Thyroid gland (tissue), 4 donors: ENCODE data around the gene UBA3.

Source experiments
- CTCF ChIP-seq, 6 experiments: fragments of 200-600 bp in 3 of 6; fragments of 450-650 bp in 3 of 6; sonication (generic) in 3 of 6; IDR thresholded peaks; one replicate each; pipeline ENCODE4 v1.5.1; 2016 to 2019; ENCODE audit warnings: antibody characterized with exemption in 6 of 6, mild to moderate bottlenecking in 2 of 6, inconsistent platforms in 1 of 6, moderate library complexity in 1 of 6
- POLR2A ChIP-seq, 2 donors: fragments of 450-650 bp; IDR thresholded peaks; one replicate each; pipeline ENCODE4 v1.6.1; 2017; ENCODE audit warnings: antibody characterized with exemption in 2 of 2, mild to moderate bottlenecking in 2 of 2, moderate library complexity in 1 of 2

- no peak for TF ChIP-seq POLR2A (IDR thresholded peaks at IDR 0.05)
- TF ChIP-seq CTCF (IDR thresholded peaks at IDR 0.05): no peak
Observed at GRCh38 chr3:69082805-69083204, 2.6 kb upstream of the UBA3 start.
